Raji (cell line): Measurements from ENCODE around the gene NEK4.

Experiments
- POLR2A ChIP-seq: IDR thresholded peaks from 2 replicates; pipeline ENCODE4 v1.6.1; 2011; ENCODE audit warnings: low read depth, low read length, control low read depth; ENCODE audit not compliant: insufficient read depth

NEK4 gene

GRCh38 chr3:52705688-52706686, 64.8 kb downstream of the NEK4 start, which contains the start of the genes GLT8D1 and SPCS1:
Gene GLT8D1, minus strand, starts transcription at chr3:52705791. Its CDS starts 5,331 bp downstream, at chr3:52700460.
Gene SPCS1, plus strand, starts transcription at chr3:52706106. Its CDS starts 141 bp downstream, at chr3:52706247.
- peak; percentile 94 for TF ChIP-seq POLR2A

GRCh38 chr3:52705438-52705687, 65.4 kb downstream of the NEK4 start:
- TF ChIP-seq POLR2A: no peak

GRCh38 chr3:52704611-52705437, 65.9 kb downstream of the NEK4 start:
- TF ChIP-seq POLR2A: no peak

GRCh38 chr3:52703341-52703740, 67.4 kb downstream of the NEK4 start:
- no peak for TF ChIP-seq POLR2A

- TF ChIP-seq POLR2A: no peak
Measured at GRCh38 chr3:52697632-52697965, 73.1 kb downstream of the NEK4 start.

- no peak for TF ChIP-seq POLR2A
Measured at GRCh38 chr3:52696830-52697631, 73.7 kb downstream of the NEK4 start.

- 0 out of 2 replicates have a peak, but pooled peaks have one; percentile 17 for TF ChIP-seq POLR2A
Measured at GRCh38 chr3:52695798-52696671, 74.7 kb downstream of the NEK4 start.

GRCh38 chr3:52694528-52695189, 76.1 kb downstream of the NEK4 start:
- TF ChIP-seq POLR2A: no peak

GRCh38 chr3:52693071-52693470, 77.7 kb downstream of the NEK4 start:
- TF ChIP-seq POLR2A: no peak

GRCh38 chr3:52690560-52690959, 80.2 kb downstream of the NEK4 start:
- no peak for TF ChIP-seq POLR2A

GRCh38 chr3:52689151-52689550, 81.6 kb downstream of the NEK4 start:
- TF ChIP-seq POLR2A: no peak

GRCh38 chr3:52688266-52688665, 82.5 kb downstream of the NEK4 start:
- TF ChIP-seq POLR2A: no peak
